Activated T-cell treated with anti-CD3 and anti-CD28 coated beads for 24 hours (primary cell): ENCODE data around the gene IKZF3.
A peak's percentile ranks its signal among the peaks of the same experiment; 100 is the strongest.
"Not testable (repeated sequence)": the region's sequence is repeated elsewhere in the genome, so short reads cannot be mapped to it uniquely, and the experiment has no call there.

Source experiments
- DNase-seq: peaks from one replicate; pipeline ENCODE4 v3.0.0-alpha.2; 2020; ENCODE audit warnings: low read depth

Gene IKZF3

DNA sequence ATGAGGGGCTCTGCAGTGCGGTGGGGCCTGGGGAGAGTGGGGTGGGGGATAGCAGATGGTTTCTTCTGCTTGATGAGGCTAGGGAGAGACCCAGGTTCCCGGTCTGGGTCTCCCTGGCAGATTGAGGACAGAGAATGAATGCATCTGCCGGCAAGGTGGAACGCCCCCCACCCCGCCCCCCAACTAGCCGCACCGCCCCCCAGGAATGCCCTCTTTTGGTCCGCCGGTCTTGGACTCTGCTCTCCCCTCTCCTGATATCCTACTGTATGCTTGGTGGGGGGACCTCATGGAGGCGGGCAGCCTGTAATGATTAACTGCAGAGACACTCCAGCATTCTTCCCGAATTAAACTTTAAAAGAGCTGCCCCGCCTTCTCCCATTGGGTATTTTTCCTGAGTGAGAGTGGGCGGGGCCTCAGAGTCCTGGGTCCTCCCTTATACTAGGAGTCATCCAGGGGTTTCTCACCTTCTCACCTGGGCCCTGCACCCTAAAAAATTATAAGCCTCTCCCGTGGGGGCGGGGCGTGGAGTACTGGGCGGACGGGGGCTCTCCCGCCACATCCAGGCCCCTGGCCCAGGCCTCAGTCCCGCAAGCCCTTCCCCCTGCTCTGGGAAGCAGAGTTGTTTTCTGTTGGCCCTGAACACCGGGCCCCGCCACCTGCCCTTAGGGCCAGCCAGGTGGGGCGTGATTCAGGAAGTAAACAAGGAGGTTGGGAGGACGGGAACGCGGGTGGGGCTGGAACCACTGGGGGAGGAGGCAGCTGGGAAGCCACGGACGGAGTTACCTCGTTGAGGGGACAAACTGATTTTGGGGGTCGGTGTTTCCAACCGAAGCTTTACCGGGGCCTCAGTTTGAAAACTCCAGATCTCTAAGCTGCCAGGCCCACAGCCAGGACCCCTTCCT lies 124.9 kb downstream of the IKZF3 start:
- no peak for DNase-seq

DNA sequence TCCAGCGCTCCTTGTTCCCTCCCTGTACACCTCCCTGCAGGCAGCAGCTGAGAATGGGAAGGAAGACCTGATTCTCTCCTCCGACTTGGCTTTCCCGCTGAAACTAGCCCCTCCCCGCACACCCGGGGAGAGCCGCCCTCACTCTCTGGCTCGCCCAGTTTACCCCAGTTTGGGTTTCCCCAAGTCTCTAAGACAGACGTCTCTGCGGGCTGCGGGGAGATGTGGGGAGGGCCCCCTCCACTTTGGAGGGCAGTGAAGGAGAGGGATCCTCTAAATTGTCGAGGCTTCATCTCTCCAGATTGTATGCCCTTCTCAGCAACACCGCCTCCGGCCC lies 125.6 kb downstream of the IKZF3 start:
- peak; percentile 45 for DNase-seq

GRCh38 chr17:39737760-39738567 lies 126.1 kb downstream of the IKZF3 start, which contains the start of gene GRB7:
GRB7 (plus strand) TSS chr17:39737938; CDS start chr17:39742302, 4,364 bp downstream.
- no peak for DNase-seq

DNA sequence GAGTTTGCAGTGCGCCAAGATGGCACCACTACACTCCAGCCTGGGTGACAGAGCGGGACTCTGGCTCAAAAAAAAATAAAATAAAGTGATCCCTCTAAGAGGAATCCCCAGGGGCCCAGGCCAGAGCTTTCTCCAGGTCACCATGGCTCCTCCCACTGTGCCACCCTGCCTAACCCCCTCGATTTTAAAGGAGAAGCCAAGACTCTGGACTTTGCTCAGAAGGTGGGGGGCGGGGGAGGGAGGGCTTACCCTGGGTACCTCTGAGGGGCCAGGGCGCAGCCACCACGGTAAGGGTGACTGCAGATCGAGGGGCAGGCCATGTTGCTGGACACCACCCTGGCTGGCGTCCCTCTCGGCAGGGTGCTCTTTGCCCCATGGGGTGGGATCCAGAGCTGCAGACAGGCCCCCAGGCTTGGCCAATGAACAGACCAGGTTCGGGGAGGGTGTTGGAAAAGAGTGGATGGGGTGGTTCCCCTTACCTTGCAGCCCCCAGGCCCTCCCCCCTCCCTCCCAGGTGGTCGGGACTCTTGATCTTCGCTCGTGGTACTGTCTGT lies 126.8 kb downstream of the IKZF3 start:
- DNase-seq = no peak

- DNase-seq = no peak
Observed at GRCh38 chr17:39736319-39737165, 127.6 kb downstream of the IKZF3 start.

GRCh38 chr17:39735882-39736281 lies 128.2 kb downstream of the IKZF3 start:
- DNase-seq = no peak

- no peak for DNase-seq
Observed at GRCh38 chr17:39732586-39732985, 131.5 kb downstream of the IKZF3 start.

- peak; percentile 91 for DNase-seq
Observed at GRCh38 chr17:39730095-39730921, 133.8 kb downstream of the IKZF3 start, which contains the start of gene MIEN1. MIEN1 (minus strand) TSS chr17:39730532; CDS start chr17:39730495, 37 bp downstream.

DNA sequence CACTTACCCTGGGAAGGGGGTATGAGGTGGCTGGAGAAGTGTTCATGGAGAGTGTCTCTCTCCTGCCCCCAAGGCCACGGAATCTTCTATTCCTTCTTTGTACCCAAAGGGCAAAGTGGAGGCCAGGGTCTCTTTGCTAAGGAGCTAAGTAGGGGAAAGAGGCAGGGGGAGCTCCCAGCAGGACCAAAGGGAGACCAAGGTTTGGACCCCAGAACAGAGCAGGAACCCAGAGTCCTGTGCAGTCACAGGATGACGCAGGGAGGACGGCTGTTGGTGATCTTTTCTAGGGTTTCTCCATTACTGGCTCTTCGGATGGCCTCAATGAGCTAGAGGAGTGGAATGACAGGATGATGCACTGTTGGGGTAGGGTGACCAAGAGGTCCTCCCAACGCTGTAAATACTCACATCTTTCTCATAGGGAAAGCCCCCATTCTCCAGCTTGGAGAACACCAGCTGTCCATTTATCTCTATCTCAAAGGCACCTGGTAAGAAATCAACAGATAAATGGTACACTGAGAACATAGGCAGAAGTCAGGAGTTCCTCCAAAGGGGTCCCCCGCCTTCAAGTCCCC lies 134.7 kb downstream of the IKZF3 start:
- DNase-seq = no peak

DNA sequence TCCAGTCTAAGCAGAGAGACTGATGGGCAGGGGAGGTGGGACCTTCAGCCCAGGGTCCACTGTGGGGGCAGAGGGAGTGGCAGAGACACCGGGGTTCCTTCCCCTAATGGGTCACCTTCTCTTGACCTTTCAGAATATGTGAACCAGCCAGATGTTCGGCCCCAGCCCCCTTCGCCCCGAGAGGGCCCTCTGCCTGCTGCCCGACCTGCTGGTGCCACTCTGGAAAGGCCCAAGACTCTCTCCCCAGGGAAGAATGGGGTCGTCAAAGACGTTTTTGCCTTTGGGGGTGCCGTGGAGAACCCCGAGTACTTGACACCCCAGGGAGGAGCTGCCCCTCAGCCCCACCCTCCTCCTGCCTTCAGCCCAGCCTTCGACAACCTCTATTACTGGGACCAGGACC lies 136.6 kb downstream of the IKZF3 start:
- DNase-seq = no peak

DNA sequence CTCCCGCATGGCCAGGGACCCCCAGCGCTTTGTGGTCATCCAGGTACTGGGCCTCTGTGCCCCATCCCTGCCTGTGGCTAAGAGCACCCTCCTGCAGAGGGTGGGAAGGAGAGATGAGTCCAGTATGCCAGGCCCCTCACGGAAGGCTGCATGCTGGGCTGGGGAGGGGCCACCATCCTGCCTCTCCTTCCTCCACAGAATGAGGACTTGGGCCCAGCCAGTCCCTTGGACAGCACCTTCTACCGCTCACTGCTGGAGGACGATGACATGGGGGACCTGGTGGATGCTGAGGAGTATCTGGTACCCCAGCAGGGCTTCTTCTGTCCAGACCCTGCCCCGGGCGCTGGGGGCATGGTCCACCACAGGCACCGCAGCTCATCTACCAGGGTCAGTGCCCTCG lies 137.5 kb downstream of the IKZF3 start:
- no peak for DNase-seq

- not testable (repeated sequence) for DNase-seq
Observed at GRCh38 chr17:39725923-39726322, 138.2 kb downstream of the IKZF3 start.

GRCh38 chr17:39724731-39725130 lies 139.4 kb downstream of the IKZF3 start:
- no peak for DNase-seq

DNA sequence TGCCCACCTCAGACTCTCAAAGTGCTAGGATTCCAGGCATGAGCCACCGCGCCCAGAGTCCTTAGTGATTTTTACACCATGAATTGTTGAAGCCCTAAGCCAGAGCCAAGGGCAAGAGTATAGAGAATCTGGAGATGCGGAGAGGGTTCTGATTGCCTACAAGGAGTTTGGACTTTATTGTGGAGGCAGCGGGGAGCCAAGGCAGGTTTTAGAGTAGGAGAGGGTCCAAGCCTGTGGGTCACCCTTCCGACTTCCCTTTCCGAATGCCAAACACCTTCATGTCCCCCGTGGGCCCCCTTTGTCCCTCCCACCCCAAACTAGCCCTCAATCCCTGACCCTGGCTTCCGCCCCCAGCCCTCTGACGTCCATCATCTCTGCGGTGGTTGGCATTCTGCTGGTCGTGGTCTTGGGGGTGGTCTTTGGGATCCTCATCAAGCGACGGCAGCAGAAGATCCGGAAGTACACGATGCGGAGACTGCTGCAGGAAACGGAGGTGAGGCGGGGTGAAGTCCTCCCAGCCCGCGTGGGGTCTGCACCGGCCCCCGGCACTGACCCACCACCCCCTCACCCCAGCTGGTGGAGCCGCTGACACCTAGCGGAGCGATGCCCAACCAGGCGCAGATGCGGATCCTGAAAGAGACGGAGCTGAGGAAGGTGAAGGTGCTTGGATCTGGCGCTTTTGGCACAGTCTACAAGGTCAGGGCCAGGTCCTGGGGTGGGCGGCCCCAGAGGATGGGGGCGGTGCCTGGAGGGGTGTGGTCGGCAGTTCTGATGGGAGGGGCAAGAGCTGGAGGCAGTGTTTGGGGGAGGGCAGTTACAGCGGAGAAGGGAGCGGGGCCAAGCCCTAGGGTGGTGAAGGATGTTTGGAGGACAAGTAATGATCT lies 140.9 kb downstream of the IKZF3 start:
- no peak for DNase-seq

- no peak for DNase-seq
Observed at GRCh38 chr17:39722104-39722503, 142.0 kb downstream of the IKZF3 start.

DNA sequence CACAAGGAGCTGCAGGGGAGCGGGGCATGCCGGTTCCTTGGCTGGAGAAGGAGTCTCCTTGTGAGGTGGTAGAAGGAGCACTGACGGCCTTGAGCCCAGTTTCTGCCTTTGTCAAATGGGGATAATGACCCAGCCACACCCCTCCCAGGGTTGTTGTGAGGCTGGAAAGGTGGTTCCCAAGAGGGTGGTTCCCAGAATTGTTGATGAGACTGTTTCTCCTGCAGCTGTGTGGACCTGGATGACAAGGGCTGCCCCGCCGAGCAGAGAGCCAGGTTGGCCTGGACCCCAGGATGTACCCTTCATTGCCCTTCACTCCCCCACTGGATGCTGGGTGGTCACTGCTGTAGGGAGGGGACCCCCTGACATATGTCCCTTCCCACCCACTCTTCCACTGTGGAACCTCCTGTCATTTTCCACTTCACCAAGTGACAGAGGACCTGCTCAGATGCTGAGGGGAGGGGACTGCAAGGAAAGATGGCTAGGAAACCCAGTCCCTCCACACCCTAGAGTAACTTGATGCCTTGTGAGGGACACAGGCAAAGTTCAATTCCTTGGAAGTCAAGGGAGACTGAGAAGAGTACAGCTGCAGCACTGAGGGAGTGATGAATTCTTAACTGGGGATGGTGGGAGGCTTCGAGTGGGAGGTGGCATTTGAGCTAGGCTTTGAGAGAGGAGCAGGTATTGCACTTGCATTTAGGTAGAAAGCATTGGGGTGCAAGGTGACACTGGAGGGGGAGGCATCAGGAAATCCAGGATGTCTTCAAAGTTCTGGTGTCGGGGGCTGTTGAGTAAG lies 144.4 kb downstream of the IKZF3 start:
- DNase-seq = no peak

- no peak for DNase-seq
Observed at GRCh38 chr17:39717660-39718059, 146.5 kb downstream of the IKZF3 start.

DNA sequence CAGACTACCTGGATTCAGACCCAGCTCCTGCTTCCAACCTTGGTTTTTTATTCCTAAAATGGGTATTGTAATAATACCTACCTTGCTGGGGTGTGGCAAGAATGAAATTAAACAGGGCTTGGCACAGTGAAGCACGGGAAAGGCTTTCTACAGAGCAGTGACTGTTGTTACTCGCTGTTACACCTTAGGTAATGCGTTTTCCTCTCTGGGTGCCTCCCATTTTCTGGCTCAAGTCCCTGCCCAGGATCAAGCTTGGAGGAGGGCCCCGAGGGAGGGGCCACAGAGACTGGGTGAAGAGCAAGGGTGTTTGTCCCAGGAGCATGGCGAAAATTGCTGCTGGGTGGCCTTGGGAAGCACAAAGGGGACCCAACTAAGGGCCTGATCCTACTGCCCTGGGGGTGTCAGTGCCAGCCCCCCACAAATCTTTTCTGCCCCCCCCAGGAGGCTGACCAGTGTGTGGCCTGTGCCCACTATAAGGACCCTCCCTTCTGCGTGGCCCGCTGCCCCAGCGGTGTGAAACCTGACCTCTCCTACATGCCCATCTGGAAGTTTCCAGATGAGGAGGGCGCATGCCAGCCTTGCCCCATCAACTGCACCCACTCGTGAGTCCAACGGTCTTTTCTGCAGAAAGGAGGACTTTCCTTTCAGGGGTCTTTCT lies 147.1 kb downstream of the IKZF3 start:
- DNase-seq = no peak
